Coronary artery (tissue), 2 donors: ENCODE data around the gene PRTN3.

Experiments
- DNase-seq: peaks from one replicate; pipeline ENCODE4 v3.0.0-alpha.2; 2017; ENCODE audit warnings: low spot score
- H3K27ac ChIP-seq, 2 donors: fragments of 200-600 bp; sonication (generic); one replicate each; pipeline ENCODE4 v1.5.1; 2016 to 2019
- H3K4me3 ChIP-seq: fragments of 200-600 bp; sonication (generic); 2 replicates; pipeline ENCODE4 v1.5.1; 2016; ENCODE audit warnings: mild to moderate bottlenecking, moderate library complexity
- TF ChIP-seq, protein P1 (sequence below): fragments of 200-600 bp; sonication (generic); IDR thresholded peaks from one replicate; pipeline ENCODE4 v1.5.1; 2019; ENCODE audit warnings: antibody characterized with exemption

PRTN3 gene

DNA sequence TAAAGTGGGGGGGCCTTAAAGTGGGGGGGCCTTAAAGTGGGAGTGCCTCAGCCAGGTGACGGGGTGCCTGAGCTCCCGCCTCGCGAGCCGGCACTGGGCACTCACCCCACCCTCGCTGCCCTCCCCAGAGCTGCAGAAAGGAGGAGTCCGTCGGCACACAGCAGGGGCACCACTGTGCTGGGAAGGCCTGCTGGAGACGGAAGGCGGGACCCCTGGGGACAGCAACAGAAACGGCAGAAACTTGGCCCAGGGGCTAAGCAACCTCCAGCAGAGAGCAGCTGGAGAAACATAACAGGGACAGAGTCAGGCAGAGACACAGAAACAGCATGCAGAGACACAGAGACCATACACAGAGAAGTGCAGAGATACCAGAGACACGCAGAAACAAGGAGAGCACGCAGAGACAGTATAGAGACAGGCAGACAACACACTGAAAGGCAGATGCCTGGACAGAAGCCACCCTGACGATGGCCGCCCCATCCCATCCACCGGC lies 26.5 kb downstream of the PRTN3 start:
- TF ChIP-seq, protein P1, sequence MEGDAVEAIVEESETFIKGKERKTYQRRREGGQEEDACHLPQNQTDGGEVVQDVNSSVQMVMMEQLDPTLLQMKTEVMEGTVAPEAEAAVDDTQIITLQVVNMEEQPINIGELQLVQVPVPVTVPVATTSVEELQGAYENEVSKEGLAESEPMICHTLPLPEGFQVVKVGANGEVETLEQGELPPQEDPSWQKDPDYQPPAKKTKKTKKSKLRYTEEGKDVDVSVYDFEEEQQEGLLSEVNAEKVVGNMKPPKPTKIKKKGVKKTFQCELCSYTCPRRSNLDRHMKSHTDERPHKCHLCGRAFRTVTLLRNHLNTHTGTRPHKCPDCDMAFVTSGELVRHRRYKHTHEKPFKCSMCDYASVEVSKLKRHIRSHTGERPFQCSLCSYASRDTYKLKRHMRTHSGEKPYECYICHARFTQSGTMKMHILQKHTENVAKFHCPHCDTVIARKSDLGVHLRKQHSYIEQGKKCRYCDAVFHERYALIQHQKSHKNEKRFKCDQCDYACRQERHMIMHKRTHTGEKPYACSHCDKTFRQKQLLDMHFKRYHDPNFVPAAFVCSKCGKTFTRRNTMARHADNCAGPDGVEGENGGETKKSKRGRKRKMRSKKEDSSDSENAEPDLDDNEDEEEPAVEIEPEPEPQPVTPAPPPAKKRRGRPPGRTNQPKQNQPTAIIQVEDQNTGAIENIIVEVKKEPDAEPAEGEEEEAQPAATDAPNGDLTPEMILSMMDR: no peak
- no peak overlapping the region for H3K27ac ChIP-seq
- no peak overlapping the region for H3K4me3 ChIP-seq
- no peak for DNase-seq

DNA sequence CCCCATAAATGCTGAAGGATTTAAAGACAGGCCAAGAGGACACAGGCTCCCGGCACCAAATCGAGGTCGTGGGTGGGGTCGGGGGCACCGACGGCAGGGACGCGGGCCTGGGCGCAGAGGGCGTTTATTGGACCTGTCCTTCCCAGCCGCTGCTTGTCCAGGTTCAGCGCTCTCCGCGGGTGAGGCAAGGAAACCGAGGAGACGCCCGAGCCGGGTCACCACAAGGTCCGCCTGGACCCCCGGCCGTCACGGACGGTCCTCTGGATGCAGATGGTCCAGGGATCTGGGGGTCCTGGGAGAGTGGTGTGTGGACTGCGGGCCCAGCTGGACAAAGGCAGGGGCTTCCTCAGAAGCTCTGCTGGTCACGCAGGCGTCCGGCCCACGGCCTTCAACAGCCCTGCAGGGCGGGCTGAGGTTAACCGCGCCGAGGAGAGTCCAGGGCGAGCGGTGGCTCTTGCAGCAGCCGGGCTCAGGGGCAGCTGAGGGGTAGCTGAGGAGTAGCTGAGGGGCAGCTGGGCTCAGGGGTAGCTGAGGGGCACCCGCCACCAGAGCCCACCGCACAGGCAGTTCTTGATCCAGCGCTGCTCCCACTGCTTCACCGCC lies 27.2 kb downstream of the PRTN3 start:
- H3K27ac ChIP-seq: peak overlapping the region in 1 of 2 donors; percentile 83
- H3K4me3 ChIP-seq: no peak overlapping the region
- no peak for DNase-seq
- TF ChIP-seq, protein P1: no peak

DNA sequence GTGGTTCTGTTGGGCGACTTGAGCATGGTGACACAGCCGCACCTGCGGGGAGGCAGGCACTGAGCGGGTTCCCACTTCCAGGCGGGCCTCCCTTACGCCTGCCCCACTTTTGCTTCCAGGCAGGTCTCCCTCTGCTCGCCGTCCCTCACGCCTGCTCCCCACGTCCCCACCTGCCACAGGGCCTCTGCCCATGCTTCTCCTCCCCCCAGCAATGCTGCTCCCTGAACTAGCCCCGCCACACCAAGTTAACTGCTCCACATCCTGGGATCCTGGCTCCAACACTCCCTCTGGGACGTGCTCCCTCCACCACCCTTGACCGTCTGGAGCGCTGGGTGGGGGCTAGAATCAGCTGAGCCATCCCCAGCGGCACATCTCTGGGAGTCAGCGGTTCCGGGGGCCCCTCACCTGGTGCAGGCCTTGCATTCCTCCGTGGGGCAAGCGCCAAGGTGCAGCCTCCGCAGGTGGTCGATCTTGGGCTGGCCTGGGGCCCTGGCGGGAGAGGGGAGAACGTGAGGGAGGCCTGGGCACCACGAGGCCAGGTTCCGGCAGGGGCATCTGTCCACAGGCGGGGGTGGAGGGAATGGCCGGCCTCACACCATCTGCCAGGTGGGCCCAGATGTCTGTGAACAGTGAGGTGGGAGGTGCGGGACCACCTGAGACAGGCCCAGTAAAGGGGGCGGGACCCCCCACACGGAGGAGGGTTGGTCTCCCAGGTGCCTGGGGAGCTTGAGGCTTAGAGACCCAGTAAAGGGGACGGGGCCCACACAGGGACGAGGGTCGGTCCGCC lies 27.9 kb downstream of the PRTN3 start:
- Histone ChIP-seq H3K27ac (peak overlapping the region; percentile 66 to 83), H3K4me3 (no peak overlapping the region)
- TF ChIP-seq, protein P1: no peak
- no peak for DNase-seq

DNA sequence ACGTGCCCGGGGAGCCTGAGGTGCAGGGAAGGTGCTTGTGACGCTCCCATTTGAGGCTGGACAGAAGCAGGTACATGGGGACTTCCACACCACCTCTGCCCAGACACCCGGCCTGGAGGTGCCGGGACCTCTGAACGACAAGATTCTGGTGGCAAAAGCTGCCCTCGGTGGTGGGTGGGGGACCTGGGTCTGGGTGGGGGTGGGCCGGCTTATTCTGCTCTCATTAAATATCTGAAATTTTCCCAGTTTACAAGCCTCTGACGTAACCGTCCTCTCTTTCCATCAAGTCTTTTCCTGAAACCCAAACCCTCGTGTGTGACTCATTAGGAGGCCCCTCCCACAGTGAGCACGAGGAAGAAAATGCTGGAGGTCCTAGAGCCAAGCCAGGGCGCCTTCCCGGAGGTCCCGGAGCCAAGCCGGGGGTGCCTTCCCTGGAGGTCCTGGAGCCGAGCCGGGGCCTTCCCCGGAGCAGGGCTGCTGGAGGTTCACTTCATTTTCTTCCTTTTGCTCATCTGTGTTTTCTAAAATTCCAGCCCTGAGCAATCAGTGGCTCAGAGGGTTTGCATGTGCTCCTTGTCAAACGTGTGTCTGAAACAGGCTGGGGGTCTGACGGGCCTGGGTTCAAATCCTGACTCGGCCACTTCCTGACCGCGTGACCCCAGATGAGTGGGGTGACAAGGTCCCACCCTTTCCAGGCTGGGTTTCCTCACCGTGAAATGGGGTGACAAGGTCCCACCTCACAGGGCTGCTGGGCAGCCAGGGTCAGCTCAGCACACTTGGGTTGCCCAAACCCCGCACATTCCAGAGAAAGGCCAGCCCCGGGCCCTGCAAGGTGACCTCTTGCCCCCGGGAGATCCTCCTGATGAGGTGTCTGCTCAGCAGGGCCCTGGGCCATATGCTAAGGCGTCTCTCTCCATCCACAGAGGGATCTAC lies 28.7 kb downstream of the PRTN3 start:
- TF ChIP-seq, protein P1: no peak
- H3K27ac ChIP-seq: peak overlapping the region; percentile 66 to 83
- no peak overlapping the region for H3K4me3 ChIP-seq
- peak; percentile 89 for DNase-seq

DNA sequence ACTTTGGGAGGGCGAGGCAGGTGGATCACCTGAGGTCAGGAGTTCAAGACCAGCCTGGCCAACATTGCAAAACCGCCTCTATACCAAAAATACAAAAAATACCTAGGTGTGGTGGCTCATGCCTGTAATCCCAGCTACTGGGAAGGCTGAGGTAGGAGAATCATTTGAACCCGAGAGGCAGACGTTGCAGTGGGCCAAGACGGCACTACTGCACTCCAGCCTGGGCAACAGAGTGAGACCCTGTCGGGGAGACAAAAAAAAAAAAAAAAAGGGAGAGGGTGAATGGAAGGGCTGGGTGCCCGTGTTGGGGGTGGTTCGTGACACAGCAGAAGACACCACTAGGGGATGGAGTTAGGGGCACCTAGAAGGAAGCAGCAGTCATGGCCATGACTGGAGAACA lies 29.5 kb downstream of the PRTN3 start:
- Histone ChIP-seq H3K4me3 (no peak overlapping the region), H3K27ac (peak overlapping the region; percentile 66 to 83)
- DNase-seq: no peak
- TF ChIP-seq, protein P1: no peak

DNA sequence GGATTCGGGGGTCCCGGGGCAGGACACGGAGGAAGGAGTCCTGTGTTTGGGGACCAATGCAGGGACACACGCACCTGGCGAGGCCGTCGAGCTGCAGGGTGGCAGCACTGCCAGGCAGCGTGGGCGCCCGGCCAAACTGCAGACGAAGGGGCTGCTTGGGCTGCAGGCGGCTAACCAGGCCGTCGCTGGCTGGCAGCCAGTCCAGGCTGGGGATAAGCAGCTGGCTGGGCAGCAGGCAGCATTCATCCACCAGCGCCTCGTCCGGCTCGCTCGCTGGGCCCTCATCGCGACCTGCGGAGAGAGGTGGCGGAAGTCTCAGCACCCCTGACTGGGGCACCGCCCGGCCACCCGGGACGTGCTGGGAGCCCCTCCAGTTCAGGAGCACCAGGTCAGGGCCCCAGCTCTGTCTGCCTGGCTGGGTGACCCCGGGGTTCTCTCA lies 30.2 kb downstream of the PRTN3 start:
- Histone ChIP-seq H3K4me3 (no peak overlapping the region), H3K27ac (no peak overlapping the region)
- TF ChIP-seq, protein P1: no peak
- no peak for DNase-seq
